Kidney (tissue), 14 donors: ENCODE data around the gene WDFY4. TPM values are rescaled to one million over a fixed set of nuclear protein-coding genes. Genes with fewer than 3 reads are reported as not detected.

ENCODE experiments used
- DNase-seq, 5 donors: peaks; one replicate each; pipeline ENCODE4 v3.0.0-alpha.2; 2013 to 2020
- FAIRE-seq: peaks from 2 replicates; lab custom pipeline; 2012; peaks lifted over from hg19 to GRCh38; lab: Jason Lieb, UNC
- H3K27ac ChIP-seq, 2 donors: one replicate each; pipeline ENCODE4 v1.7.0; 2013; ENCODE audit warnings: low read depth in 2 of 2, low read length in 2 of 2, inconsistent platforms in 1 of 2
- H3K27me3 ChIP-seq: one replicate; pipeline ENCODE4 v1.7.1; 2013; ENCODE audit warnings: low read length, inconsistent platforms; ENCODE audit not compliant: control insufficient read depth, insufficient read depth
- H3K36me3 ChIP-seq, 3 donors: one replicate each; pipeline versions ENCODE4 v1.7.0 to v1.7.1; 2013; ENCODE audit warnings: low read length in 3 of 3, control low read depth in 1 of 3, inconsistent platforms in 1 of 3; ENCODE audit not compliant: insufficient read depth in 3 of 3, control insufficient read depth in 2 of 3
- H3K4me1 ChIP-seq, 3 donors: one replicate each; pipeline versions ENCODE4 v1.7.0 to v1.7.1; 2013; ENCODE audit warnings: low read length in 3 of 3, inconsistent platforms in 1 of 3, low read depth in 1 of 3; ENCODE audit not compliant: control insufficient read depth in 2 of 3, insufficient read depth in 2 of 3
- H3K4me3 ChIP-seq, 3 donors: one replicate each; pipeline versions ENCODE4 v1.7.0 to v1.8.1; 2013; ENCODE audit warnings: low read length in 3 of 3, control low read depth in 1 of 3, inconsistent platforms in 1 of 3
- H3K9ac ChIP-seq, 3 donors: one replicate each; pipeline versions ENCODE4 v1.7.0 to v1.7.1; 2013; ENCODE audit warnings: low read length in 3 of 3, control low read depth in 1 of 3, inconsistent platforms in 1 of 3
- H3K9me3 ChIP-seq, 3 donors: one replicate each; pipeline versions ENCODE4 v1.7.0 to v1.7.1; 2013; ENCODE audit warnings: low read length in 3 of 3, control low read depth in 1 of 3, inconsistent platforms in 1 of 3; ENCODE audit not compliant: control insufficient read depth in 2 of 3, insufficient read depth in 1 of 3
- CTCF ChIP-seq: IDR thresholded peaks from 3 replicates; pipeline ENCODE4 v1.5.1; 2012; ENCODE audit warnings: mild to moderate bottlenecking, moderate library complexity, borderline replicate concordance; ENCODE audit not compliant: insufficient read depth; ENCODE audit errors: extremely low read depth
- intact Hi-C: fragments of 100-400 bp; cut with DNase I; formaldehyde crosslinking; loops from one replicate; pipeline ENCODE4 v1.11.1; 2022
- polyA plus RNA-seq: library from polyadenylated mRNA; stranded (reverse); fragments of 350-450 nt; fragmentation: Illumina TruSeq; extraction: RNeasy Lipid Tissue Mini Kit (QIAGEN cat#74804); gene quantifications from one replicate; pipeline ENCODE4 v1.2.3, GENCODE V29; 2014; ENCODE audit warnings: low read depth, low replicate concordance; ENCODE audit not compliant: insufficient read depth
- total RNA-seq: library from RNA; stranded (reverse); fragmentation: NEBNext Ultra II Directional; extraction: Animal tissue kit (Norgen Biotek cat#: 25700); gene quantifications from one replicate; pipeline ENCODE4 v1.2.1, GENCODE V29; 2021
- donor health status: control.
- donor health status: control.
- donor health status: control.
- donor health status: control.
- donor health status: control.
- donor health status: DM: yes; HTN: yes; CAD: no.
- donor health status: Normal renal cell carcinoma (clear cell type).

Gene WDFY4
- total and polyA plus RNA-seq, 2 donors from 2014 or later = 1.7 to 13.3 TPM

- H3K27me3 ChIP-seq = no peaks in the 10 kb centered on the region
- H3K27ac ChIP-seq = no peak overlapping the region
- no peaks in the 10 kb centered on the region for H3K4me1 ChIP-seq
- DNase-seq = no peak
- no peaks in the 10 kb centered on the region for H3K9me3 ChIP-seq
- TF ChIP-seq CTCF = no peak
- no peak for FAIRE-seq
- no peak overlapping the region for H3K9ac ChIP-seq
- H3K36me3 ChIP-seq = no peaks in the 10 kb centered on the region
- H3K4me3 ChIP-seq = no peak overlapping the region
- intact Hi-C loops = no loop called here
These were observed 93.7 kb downstream of the WDFY4 start for GRCh38 chr10:48778193-48778857.

DNA sequence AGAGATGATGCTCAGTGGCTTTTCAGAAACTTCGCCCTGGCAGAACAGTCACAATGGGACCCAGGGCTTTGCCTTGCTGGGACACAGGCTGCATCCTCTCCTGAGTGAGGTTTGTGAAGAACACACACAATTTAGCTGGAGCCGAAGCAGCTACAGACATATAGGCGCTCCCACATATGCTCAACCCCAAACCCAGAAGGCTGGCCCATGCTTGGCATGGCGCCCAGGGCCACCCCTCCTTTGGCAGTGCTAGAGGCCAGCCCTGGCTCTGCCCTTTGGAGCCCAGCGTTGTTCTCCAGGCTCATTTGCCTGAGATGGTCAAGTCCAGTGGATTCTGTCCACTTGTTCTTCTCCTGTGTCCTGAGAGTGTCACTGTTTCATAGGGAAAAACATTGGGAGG is 94.4 kb downstream of the WDFY4 start:
- intact Hi-C loops = no loop called here
- Histone ChIP-seq H3K9ac (no peak overlapping the region), H3K4me3 (no peak overlapping the region), H3K27ac (no peak overlapping the region), H3K36me3 (no peaks in the 10 kb centered on the region), H3K4me1 (no peaks in the 10 kb centered on the region), H3K27me3 (no peaks in the 10 kb centered on the region), H3K9me3 (no peaks in the 10 kb centered on the region)
- no peak for FAIRE-seq
- no peak for DNase-seq
- TF ChIP-seq CTCF = no peak

- no peaks in the 10 kb centered on the region for H3K36me3 ChIP-seq
- TF ChIP-seq CTCF = no peak
- intact Hi-C loops = no loop called here
- H3K9ac ChIP-seq = no peak overlapping the region
- H3K9me3 ChIP-seq = no peaks in the 10 kb centered on the region
- H3K4me3 ChIP-seq = no peak overlapping the region
- H3K27me3 ChIP-seq = no peaks in the 10 kb centered on the region
- DNase-seq = no peak
- no peak overlapping the region for H3K27ac ChIP-seq
- no peaks in the 10 kb centered on the region for H3K4me1 ChIP-seq
- FAIRE-seq = no peak
These were observed 95.0 kb downstream of the WDFY4 start for GRCh38 chr10:48779546-48780152.
